GM10248 (cell line): ENCODE results near the gene CKLF.

Source experiments
- CTCF ChIA-PET: fragments of 300-600 bp; sonication (Branson Sonifier 250); formaldehyde crosslinking; extraction: SDS; loops from one replicate; lab custom pipeline; 2021; ENCODE audit warnings: antibody characterized with exemption; lab: Yijun Ruan, JAX
- POLR2A ChIA-PET: fragments of 350-650 bp; sonication (Branson Sonifier 250); formaldehyde crosslinking; extraction: SDS; loops from one replicate; lab custom pipeline; 2020; ENCODE audit warnings: antibody characterized with exemption; lab: Yijun Ruan, JAX
- DNase-seq: peaks from one replicate; pipeline ENCODE4 v3.0.0; 2012; ENCODE audit errors: extremely low spot score
- TF ChIP-seq, protein P1 (sequence below): IDR thresholded peaks from 2 replicates; pipeline ENCODE4 v1.5.1; 2012; ENCODE audit warnings: mild to moderate bottlenecking, low read depth; ENCODE audit errors: extremely low read depth, missing control alignments, control extremely low read depth

CKLF gene

GRCh38 chr16:66552286-66553177, at the start of gene CKLF:
CKLF (plus strand) TSS chr16:66552576; CDS start chr16:66552716, 140 bp downstream.
- ChIA-PET CTCF (interaction anchor here (0.7 to 5.3 kb wide), 18 partner anchors 8 to 98 kb away, joined by 3 to 33 read pairs (median 4); no protein-coding TSS in a partner anchor), POLR2A (interaction anchor here (0.6 kb wide), 1 partner anchor 195 kb away, joined by 3 read pairs; no protein-coding TSS in a partner anchor)
- TF ChIP-seq, protein P1, sequence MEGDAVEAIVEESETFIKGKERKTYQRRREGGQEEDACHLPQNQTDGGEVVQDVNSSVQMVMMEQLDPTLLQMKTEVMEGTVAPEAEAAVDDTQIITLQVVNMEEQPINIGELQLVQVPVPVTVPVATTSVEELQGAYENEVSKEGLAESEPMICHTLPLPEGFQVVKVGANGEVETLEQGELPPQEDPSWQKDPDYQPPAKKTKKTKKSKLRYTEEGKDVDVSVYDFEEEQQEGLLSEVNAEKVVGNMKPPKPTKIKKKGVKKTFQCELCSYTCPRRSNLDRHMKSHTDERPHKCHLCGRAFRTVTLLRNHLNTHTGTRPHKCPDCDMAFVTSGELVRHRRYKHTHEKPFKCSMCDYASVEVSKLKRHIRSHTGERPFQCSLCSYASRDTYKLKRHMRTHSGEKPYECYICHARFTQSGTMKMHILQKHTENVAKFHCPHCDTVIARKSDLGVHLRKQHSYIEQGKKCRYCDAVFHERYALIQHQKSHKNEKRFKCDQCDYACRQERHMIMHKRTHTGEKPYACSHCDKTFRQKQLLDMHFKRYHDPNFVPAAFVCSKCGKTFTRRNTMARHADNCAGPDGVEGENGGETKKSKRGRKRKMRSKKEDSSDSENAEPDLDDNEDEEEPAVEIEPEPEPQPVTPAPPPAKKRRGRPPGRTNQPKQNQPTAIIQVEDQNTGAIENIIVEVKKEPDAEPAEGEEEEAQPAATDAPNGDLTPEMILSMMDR: no peak
- DNase-seq: peak; percentile 96

GRCh38 chr16:66503030-66503429, 49.3 kb upstream of the CKLF start:
- ChIA-PET CTCF (interaction anchor here (1.0 to 1.9 kb wide), 3 partner anchors 25 to 105 kb away, joined by 3 read pairs; no protein-coding TSS in a partner anchor), POLR2A (no interaction called here)
- TF ChIP-seq, protein P1: no peak
- no peak for DNase-seq

DNA sequence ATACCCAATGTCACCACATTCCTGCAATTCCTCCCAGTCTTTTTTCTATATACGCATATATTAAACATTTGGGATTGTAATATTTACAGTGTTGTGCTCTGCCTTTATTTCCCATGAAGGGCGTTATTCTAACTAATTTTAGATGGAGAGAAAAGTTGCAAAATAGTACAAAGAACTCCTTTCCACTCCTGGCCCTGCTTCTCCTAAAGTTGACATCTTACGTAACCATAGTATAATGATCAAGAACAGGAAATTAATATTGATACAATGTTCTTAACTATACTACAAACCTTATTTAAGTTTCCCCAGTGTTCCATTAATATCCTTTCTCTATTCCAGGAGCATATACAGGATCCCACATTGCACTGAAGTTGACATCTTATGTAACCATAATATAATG, 48.8 kb upstream of the CKLF start:
- ChIA-PET POLR2A (no interaction called here), CTCF (interaction anchor here (1.6 to 1.9 kb wide), 2 partner anchors 26 to 85 kb away, joined by 3 read pairs; no protein-coding TSS in a partner anchor)
- TF ChIP-seq, protein P1: no peak
- DNase-seq: no peak

- DNase-seq: no peak
- ChIA-PET CTCF (interaction anchor here (1.2 to 2.5 kb wide), 3 partner anchors 25 to 102 kb away, joined by 3 to 8 read pairs (median 8); no protein-coding TSS in a partner anchor), POLR2A (no interaction called here)
- TF ChIP-seq, protein P1: no peak
Observed at GRCh38 chr16:66507731-66508239, 44.6 kb upstream of the CKLF start.

DNA sequence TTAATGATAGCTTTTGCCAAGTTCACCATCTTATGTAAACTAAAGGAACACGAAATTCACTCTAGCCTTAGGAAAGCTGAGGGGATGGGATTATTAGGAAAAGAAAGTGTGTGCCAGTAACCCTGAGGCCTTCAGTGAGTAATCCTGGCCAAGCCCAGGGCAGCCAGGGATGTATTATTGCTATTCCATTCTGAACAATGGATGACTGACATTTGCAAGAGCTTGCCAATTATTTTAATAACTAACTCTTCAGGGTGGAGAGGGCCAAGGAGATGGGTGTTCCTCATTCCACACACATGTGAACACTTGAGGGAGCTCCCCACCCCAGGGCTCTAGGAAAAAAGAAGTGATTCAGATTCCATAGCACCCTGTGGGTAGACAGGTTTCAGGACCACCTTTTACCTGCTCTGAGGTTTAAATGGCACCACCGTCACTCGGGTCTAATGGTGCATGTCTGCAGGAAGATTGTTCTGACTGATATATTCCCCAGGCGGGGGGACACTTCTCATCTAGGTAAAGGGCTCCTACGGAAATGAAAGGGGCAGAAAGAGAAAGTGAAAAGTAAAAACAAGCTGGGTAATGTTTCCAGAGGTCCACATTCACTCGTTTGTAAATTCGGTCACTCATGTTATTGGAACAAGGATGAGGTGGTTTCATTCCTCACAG, 44.0 kb upstream of the CKLF start:
- TF ChIP-seq, protein P1: no peak
- DNase-seq: peak; percentile 48
- POLR2A ChIA-PET: no interaction called here
- CTCF ChIA-PET: interaction anchor here (0.6 to 2.5 kb wide), 9 partner anchors 9 to 360 kb away, joined by 3 to 8 read pairs (median 3); partner anchors contain the start of gene CKLF
